H9 (cell line): ENCODE measurements around the gene CORIN. TPM values are rescaled to one million over a fixed set of nuclear protein-coding genes. Genes with fewer than 3 reads are reported as not detected.

Experiments
- DNase-seq: peaks from one replicate; pipeline ENCODE4 v3.0.0-alpha.2; 2017
- H2AFZ ChIP-seq: one replicate; pipeline ENCODE4 v1.6.1; 2013; ENCODE audit warnings: mild to moderate bottlenecking, low read length, control low read depth, moderate library complexity
- H2AK5ac ChIP-seq: 2 replicates; pipeline ENCODE4 v1.6.1; 2013; ENCODE audit warnings: low read length, control low read depth, mixed read lengths; ENCODE audit not compliant: insufficient read length
- H2BK120ac ChIP-seq: one replicate; pipeline ENCODE4 v1.6.1; 2013; ENCODE audit warnings: low read depth, mild to moderate bottlenecking, low read length, control low read depth, inconsistent platforms; ENCODE audit not compliant: poor library complexity, severe bottlenecking
- H2BK12ac ChIP-seq: 2 replicates; pipeline ENCODE4 v1.6.1; 2013; ENCODE audit warnings: low read length, control low read depth, mixed read lengths, low read depth; ENCODE audit not compliant: insufficient read length
- H2BK15ac ChIP-seq: 2 replicates; pipeline ENCODE4 v1.6.1; 2013; ENCODE audit warnings: low read depth, low read length, control low read depth
- H2BK20ac ChIP-seq: one replicate; pipeline ENCODE4 v1.6.1; 2013; ENCODE audit warnings: low read depth, mild to moderate bottlenecking, low read length, control low read depth, inconsistent platforms; ENCODE audit not compliant: poor library complexity, severe bottlenecking
- H2BK5ac ChIP-seq: 2 replicates; pipeline ENCODE4 v1.6.1; 2013; ENCODE audit warnings: low read length, control low read depth, mixed read lengths; ENCODE audit not compliant: insufficient read length
- H3K14ac ChIP-seq: 2 replicates; pipeline ENCODE4 v1.6.1; 2013; ENCODE audit warnings: low read length, control low read depth; ENCODE audit not compliant: insufficient read depth
- H3K18ac ChIP-seq: 2 replicates; pipeline ENCODE4 v1.6.1; 2013; ENCODE audit warnings: low read depth, mild to moderate bottlenecking, mixed read lengths, low read length, control low read depth; ENCODE audit not compliant: insufficient read length
- H3K23ac ChIP-seq: 2 replicates; pipeline ENCODE4 v1.6.1; 2013; ENCODE audit warnings: low read length, control low read depth, mixed read lengths, low read depth; ENCODE audit not compliant: insufficient read length
- H3K23me2 ChIP-seq: 2 replicates; pipeline ENCODE4 v1.6.1; 2013; ENCODE audit warnings: low read depth, mild to moderate bottlenecking, mixed read lengths, low read length, control low read depth; ENCODE audit not compliant: insufficient read length, poor library complexity, severe bottlenecking
- H3K27ac ChIP-seq: 2 replicates; pipeline ENCODE4 v1.5.1; 2013; ENCODE audit warnings: low read length, control low read depth, mixed read lengths, low read depth; ENCODE audit not compliant: insufficient read length
- H3K27me3 ChIP-seq: 2 replicates; pipeline ENCODE4 v1.6.1; 2013; ENCODE audit warnings: low read length, control low read depth, inconsistent platforms; ENCODE audit not compliant: insufficient read depth
- H3K4ac ChIP-seq: 2 replicates; pipeline ENCODE4 v1.6.1; 2013; ENCODE audit warnings: low read depth, mild to moderate bottlenecking, control low read depth, inconsistent platforms, low read length, moderate library complexity
- H3K4me1 ChIP-seq: 2 replicates; pipeline ENCODE4 v1.6.1; 2013; ENCODE audit warnings: low read length, control low read depth, inconsistent platforms; ENCODE audit not compliant: insufficient read depth
- H3K4me2 ChIP-seq: 2 replicates; pipeline ENCODE4 v1.6.1; 2013; ENCODE audit warnings: low read length, control low read depth, mixed read lengths; ENCODE audit not compliant: insufficient read length, insufficient read depth
- H3K56ac ChIP-seq: 2 replicates; pipeline ENCODE4 v1.6.1; 2013; ENCODE audit warnings: low read depth, mild to moderate bottlenecking, mixed read lengths, low read length, control low read depth; ENCODE audit not compliant: insufficient read length
- H3K79me1 ChIP-seq: 2 replicates; pipeline ENCODE4 v1.6.1; 2013; ENCODE audit warnings: low read depth, mild to moderate bottlenecking, moderate library complexity, low read length, control low read depth, inconsistent platforms; ENCODE audit not compliant: insufficient read depth, poor library complexity, severe bottlenecking
- H3K79me2 ChIP-seq: 2 replicates; pipeline ENCODE4 v1.6.1; 2013; ENCODE audit warnings: low read length, control low read depth, inconsistent platforms; ENCODE audit not compliant: insufficient read depth
- H3K9ac ChIP-seq: 2 replicates; pipeline ENCODE4 v1.6.1; 2013; ENCODE audit warnings: low read length, control low read depth, mixed read lengths; ENCODE audit not compliant: insufficient read length; ENCODE audit errors: extremely low read depth
- H3K9me3 ChIP-seq: one replicate; pipeline ENCODE4 v1.6.1; 2013; ENCODE audit warnings: low read depth, low read length, inconsistent platforms; ENCODE audit not compliant: control insufficient read depth
- H3T11ph ChIP-seq: one replicate; pipeline ENCODE4 v1.6.1; 2013; ENCODE audit warnings: mild to moderate bottlenecking, low read length, control low read depth, inconsistent platforms
- H4K20me1 ChIP-seq: one replicate; pipeline ENCODE4 v1.6.1; 2013; ENCODE audit not compliant: control insufficient read depth, insufficient read length, insufficient read depth
- H4K5ac ChIP-seq: 2 replicates; pipeline ENCODE4 v1.6.1; 2013; ENCODE audit warnings: low read depth, mild to moderate bottlenecking, mixed read lengths, low read length, control low read depth; ENCODE audit not compliant: insufficient read length
- H4K8ac ChIP-seq: replicated peaks from 2 replicates; pipeline ENCODE4 v1.6.1; 2013; ENCODE audit warnings: low read length, control low read depth, mixed read lengths, low read depth; ENCODE audit not compliant: insufficient read length
- H4K91ac ChIP-seq: 2 replicates; pipeline ENCODE4 v1.6.1; 2013; ENCODE audit warnings: low read depth, mild to moderate bottlenecking, moderate library complexity, mixed read lengths, low read length, control low read depth; ENCODE audit not compliant: insufficient read length
- H3K27ac Mint-ChIP-seq, 3 experiments: 2 replicates in 2 of 3; 3 replicates in 1 of 3; pipeline ENCODE4 v1.8.0; 2020 to 2021; ENCODE audit warnings: mixed read lengths in 3 of 3, mild to moderate bottlenecking in 1 of 3, moderate library complexity in 1 of 3
- H3K27me3 Mint-ChIP-seq: 2 replicates; pipeline ENCODE4 v1.8.0; 2021; ENCODE audit warnings: low read depth, mild to moderate bottlenecking, moderate library complexity, mixed read lengths
- H3K36me3 Mint-ChIP-seq, 3 experiments: 2 replicates in 2 of 3; 3 replicates in 1 of 3; pipeline ENCODE4 v1.8.0; 2020 to 2021; ENCODE audit warnings: low read depth in 3 of 3, mixed read lengths in 3 of 3; ENCODE audit not compliant: insufficient read depth in 1 of 3
- H3K4me1 Mint-ChIP-seq, 2 experiments: 2 replicates each; pipeline ENCODE4 v1.8.0; 2020; ENCODE audit warnings: mixed read lengths in 2 of 2
- H3K4me3 Mint-ChIP-seq, 2 experiments: 2 replicates in 1 of 2; 3 replicates in 1 of 2; pipeline ENCODE4 v1.8.0; 2020 to 2021; ENCODE audit warnings: mild to moderate bottlenecking in 2 of 2, mixed read lengths in 2 of 2, moderate library complexity in 1 of 2
- H3K9me3 Mint-ChIP-seq, 2 experiments: 2 replicates in 1 of 2; 3 replicates in 1 of 2; pipeline ENCODE4 v1.8.0; 2020; ENCODE audit warnings: mild to moderate bottlenecking in 2 of 2, mixed read lengths in 2 of 2, moderate library complexity in 1 of 2
- WGBS: extraction: QIAGEN DNeasy Blood & Tissue Kit; methylation state at CpG from one replicate; pipeline ENCODE4 v1.1.7; 2013; ENCODE audit warnings: missing lambda C conversion rate, low lambda C conversion rate, mixed read lengths; ENCODE audit not compliant: insufficient read length; ENCODE audit errors: extremely low coverage; 5-methylcytosine and 5-hydroxymethylcytosine counted together
- total RNA-seq: library from RNA; stranded (reverse); gene quantifications from 2 replicates; pipeline ENCODE4 v1.2.1, GENCODE V29; 2021
- TF ChIP-seq, protein P1 (sequence below): fragments of 200-600 bp; sonication (generic); conservative IDR thresholded peaks from 3 replicates; pipeline ENCODE4 v1.8.0; 2021; ENCODE audit warnings: antibody characterized with exemption, mild to moderate bottlenecking

The CORIN gene
- total RNA-seq, 1 experiment from 2014 or later = 0.39 TPM

DNA sequence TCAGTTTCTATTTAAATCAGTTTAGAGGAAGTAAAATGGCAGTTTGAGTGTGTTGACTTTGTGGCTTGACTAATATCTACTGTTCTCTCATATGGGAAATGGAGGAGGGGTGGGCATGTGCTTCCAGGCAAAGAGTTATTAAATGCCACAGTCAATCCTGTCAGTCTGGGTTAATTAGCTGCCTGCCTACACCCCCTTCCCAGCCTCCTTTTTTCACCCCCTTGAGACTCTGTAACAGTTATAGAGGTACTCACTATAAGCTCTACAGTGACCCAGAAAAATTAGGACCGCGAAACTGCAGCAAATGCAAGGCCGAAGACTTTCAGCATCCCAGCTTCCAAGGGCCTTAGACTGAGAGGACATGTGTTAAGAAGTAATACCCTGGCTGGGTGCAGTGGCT is 165.2 kb downstream of the CORIN start:
- DNase-seq = no peak
- Histone ChIP-seq H2AK5ac (no peak overlapping the region), H3K79me1 (no peaks in the 10 kb centered on the region), H3K79me2 (no peaks in the 10 kb centered on the region), H3K23me2 (no peaks in the 10 kb centered on the region), H3K18ac (no peak overlapping the region), H2BK120ac (no peak overlapping the region), H3K27me3 (no peaks in the 10 kb centered on the region), H2BK20ac (no peak overlapping the region), H3K23ac (no peak overlapping the region), H4K91ac (no peak overlapping the region), H3K14ac (no peak overlapping the region), H2BK15ac (no peak overlapping the region), H3K9me3 (no peaks in the 10 kb centered on the region), H3K4me2 (no peak overlapping the region), H3K9ac (no peak overlapping the region), H2AFZ (no peak overlapping the region), H3K27ac (no peak overlapping the region), H3K56ac (no peak overlapping the region), H2BK12ac (no peak overlapping the region), H4K5ac (no peak overlapping the region), H4K8ac (no peak overlapping the region), H3K4ac (no peak overlapping the region), H3T11ph (no peak overlapping the region), H3K4me1 (no peaks in the 10 kb centered on the region), H4K20me1 (no peaks in the 10 kb centered on the region), H2BK5ac (no peak overlapping the region)
- Mint-ChIP-seq H3K27ac (no peak overlapping the region), H3K4me3 (no peak overlapping the region), H3K36me3 (no peaks in the 10 kb centered on the region), H3K4me1 (no peaks in the 10 kb centered on the region; a peak in 2 of 4 replicates), H3K9me3 (no peaks in the 10 kb centered on the region), H3K27me3 (no peaks in the 10 kb centered on the region)
- TF ChIP-seq, protein P1, sequence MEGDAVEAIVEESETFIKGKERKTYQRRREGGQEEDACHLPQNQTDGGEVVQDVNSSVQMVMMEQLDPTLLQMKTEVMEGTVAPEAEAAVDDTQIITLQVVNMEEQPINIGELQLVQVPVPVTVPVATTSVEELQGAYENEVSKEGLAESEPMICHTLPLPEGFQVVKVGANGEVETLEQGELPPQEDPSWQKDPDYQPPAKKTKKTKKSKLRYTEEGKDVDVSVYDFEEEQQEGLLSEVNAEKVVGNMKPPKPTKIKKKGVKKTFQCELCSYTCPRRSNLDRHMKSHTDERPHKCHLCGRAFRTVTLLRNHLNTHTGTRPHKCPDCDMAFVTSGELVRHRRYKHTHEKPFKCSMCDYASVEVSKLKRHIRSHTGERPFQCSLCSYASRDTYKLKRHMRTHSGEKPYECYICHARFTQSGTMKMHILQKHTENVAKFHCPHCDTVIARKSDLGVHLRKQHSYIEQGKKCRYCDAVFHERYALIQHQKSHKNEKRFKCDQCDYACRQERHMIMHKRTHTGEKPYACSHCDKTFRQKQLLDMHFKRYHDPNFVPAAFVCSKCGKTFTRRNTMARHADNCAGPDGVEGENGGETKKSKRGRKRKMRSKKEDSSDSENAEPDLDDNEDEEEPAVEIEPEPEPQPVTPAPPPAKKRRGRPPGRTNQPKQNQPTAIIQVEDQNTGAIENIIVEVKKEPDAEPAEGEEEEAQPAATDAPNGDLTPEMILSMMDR = no peak
- WGBS = no CpG with 5 or more reads among the region's 3 CpGs
